Nephron progenitor cell (in vitro differentiated cells): ENCODE data around the gene CREB1.

ENCODE experiments used
- DNase-seq: peaks from one replicate; pipeline ENCODE4 v3.0.0; 2021
- H3K27ac Mint-ChIP-seq: 2 replicates; pipeline ENCODE4 v1.8.0; 2021; ENCODE audit warnings: mild to moderate bottlenecking, moderate library complexity, mixed read lengths
- H3K27me3 Mint-ChIP-seq: 2 replicates; pipeline ENCODE4 v1.8.0; 2021; ENCODE audit warnings: mild to moderate bottlenecking, low read depth, mixed read lengths; ENCODE audit not compliant: poor library complexity
- H3K36me3 Mint-ChIP-seq: 2 replicates; pipeline ENCODE4 v1.8.0; 2021; ENCODE audit warnings: low read depth, mixed read lengths
- H3K4me1 Mint-ChIP-seq: 2 replicates; pipeline ENCODE4 v1.8.0; 2021; ENCODE audit warnings: mixed read lengths
- H3K4me3 Mint-ChIP-seq: 2 replicates; pipeline ENCODE4 v1.8.0; 2021; ENCODE audit warnings: mild to moderate bottlenecking, moderate library complexity, mixed read lengths
- H3K9me3 Mint-ChIP-seq: 2 replicates; pipeline ENCODE4 v1.8.0; 2021; ENCODE audit warnings: mild to moderate bottlenecking, moderate library complexity, mixed read lengths
- TF ChIP-seq, protein P1 (sequence below): fragments of 200-600 bp; sonication (generic); IDR thresholded peaks from 2 replicates; pipeline ENCODE4 v1.5.0; 2021; ENCODE audit warnings: antibody characterized with exemption

Gene CREB1

DNA sequence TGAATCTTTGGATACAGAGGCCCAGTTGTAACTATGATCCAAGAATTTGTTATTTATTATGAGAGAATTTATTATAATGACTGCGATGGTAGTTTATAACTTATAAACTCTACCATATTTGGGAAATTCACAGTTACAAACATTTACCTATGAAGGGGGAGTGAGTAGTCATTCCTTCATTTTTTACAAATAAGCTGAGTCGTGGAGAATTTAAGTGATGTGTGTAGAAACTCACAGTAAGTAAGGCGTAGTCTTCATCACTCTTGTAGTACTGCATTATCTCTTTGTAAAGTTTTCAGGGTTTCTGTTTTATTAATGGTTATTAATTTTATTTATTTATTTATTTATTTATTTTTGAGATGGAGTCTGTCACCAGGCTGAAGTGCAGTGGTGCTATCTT lies 13.5 kb downstream of the CREB1 start:
- Mint-ChIP-seq H3K27me3 (no peaks in the 10 kb centered on the region), H3K4me1 (peaks cover 3% of the 10 kb centered on the region), H3K9me3 (peaks cover 20% of the 10 kb centered on the region), H3K36me3 (peaks cover 73% of the 10 kb centered on the region), H3K4me3 (no peak overlapping the region), H3K27ac (no peak overlapping the region)
- no peak for DNase-seq
- TF ChIP-seq, protein P1, sequence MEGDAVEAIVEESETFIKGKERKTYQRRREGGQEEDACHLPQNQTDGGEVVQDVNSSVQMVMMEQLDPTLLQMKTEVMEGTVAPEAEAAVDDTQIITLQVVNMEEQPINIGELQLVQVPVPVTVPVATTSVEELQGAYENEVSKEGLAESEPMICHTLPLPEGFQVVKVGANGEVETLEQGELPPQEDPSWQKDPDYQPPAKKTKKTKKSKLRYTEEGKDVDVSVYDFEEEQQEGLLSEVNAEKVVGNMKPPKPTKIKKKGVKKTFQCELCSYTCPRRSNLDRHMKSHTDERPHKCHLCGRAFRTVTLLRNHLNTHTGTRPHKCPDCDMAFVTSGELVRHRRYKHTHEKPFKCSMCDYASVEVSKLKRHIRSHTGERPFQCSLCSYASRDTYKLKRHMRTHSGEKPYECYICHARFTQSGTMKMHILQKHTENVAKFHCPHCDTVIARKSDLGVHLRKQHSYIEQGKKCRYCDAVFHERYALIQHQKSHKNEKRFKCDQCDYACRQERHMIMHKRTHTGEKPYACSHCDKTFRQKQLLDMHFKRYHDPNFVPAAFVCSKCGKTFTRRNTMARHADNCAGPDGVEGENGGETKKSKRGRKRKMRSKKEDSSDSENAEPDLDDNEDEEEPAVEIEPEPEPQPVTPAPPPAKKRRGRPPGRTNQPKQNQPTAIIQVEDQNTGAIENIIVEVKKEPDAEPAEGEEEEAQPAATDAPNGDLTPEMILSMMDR = no peak

DNA sequence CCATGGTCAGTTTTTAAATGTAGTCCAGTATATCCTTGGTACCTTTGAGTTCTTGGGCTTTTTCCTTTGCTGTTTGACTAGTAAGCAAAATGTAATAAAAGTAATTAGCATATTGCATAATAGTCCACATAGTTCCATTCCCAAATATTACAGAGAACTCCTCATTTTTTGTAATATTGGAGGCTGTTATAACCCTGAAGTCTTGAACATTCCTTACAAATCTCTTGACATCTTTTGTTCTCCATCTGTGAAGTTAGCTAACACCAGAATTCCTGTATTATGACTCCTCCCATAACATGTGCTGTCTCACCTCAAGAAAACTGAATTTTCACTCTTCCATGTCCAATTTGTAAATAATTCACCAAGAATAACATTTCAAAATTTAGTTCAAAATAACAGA lies 17.1 kb downstream of the CREB1 start:
- Mint-ChIP-seq H3K4me1 (peaks cover 9% of the 10 kb centered on the region), H3K9me3 (peaks cover 20% of the 10 kb centered on the region), H3K36me3 (peaks cover 56% of the 10 kb centered on the region), H3K27ac (no peak overlapping the region), H3K27me3 (no peaks in the 10 kb centered on the region), H3K4me3 (no peak overlapping the region)
- TF ChIP-seq, protein P1 = no peak
- no peak for DNase-seq

DNA sequence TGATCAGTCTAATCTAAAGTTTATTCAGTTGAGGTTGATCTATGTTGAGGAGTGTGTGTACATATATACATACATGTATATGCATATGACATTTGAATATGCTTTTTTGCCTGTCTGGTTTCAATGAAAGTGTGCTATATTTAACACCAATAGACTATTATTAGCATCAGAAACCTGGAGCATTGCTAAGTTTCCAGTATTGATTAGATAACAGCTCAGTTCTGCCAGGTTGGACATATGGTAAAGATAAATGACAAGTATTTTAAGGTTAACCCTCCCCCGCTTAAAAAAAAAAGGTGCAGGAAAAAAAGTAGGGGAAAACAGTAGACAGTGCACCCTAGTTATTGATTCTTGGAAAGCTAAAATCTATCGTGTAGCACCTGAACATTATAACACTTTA lies 19.4 kb downstream of the CREB1 start:
- DNase-seq = no peak
- Mint-ChIP-seq H3K4me1 (peaks cover 12% of the 10 kb centered on the region), H3K27me3 (no peaks in the 10 kb centered on the region), H3K4me3 (no peak overlapping the region), H3K27ac (peak overlapping the region; percentile 77), H3K36me3 (peaks cover 40% of the 10 kb centered on the region), H3K9me3 (peaks cover 15% of the 10 kb centered on the region)
- TF ChIP-seq, protein P1 = no peak

DNA sequence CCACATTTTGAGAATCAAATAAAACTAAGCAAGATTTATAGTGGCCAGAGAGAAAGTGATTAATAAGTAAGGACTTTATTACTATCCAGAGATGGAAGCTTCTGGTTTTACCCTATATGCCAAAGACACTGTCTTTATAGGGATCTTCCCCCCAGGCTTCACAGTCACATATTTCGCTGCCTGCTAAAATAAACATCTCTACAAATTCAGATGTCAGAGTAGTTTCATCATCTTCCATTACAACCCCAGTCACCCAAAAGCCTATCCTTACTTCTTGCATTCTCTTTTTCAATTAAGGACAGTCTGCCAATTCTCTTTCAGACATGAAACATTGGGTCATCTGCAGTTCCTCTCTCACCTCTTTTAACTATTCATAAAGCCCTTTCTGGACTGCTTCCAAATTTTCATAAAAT lies 28.3 kb downstream of the CREB1 start:
- Mint-ChIP-seq H3K27ac (peak overlapping the region; percentile 32), H3K4me1 (peaks cover 18% of the 10 kb centered on the region), H3K27me3 (no peaks in the 10 kb centered on the region), H3K9me3 (no peaks in the 10 kb centered on the region), H3K4me3 (no peak overlapping the region), H3K36me3 (peaks cover 58% of the 10 kb centered on the region)
- DNase-seq = no peak
- TF ChIP-seq, protein P1 = no peak

DNA sequence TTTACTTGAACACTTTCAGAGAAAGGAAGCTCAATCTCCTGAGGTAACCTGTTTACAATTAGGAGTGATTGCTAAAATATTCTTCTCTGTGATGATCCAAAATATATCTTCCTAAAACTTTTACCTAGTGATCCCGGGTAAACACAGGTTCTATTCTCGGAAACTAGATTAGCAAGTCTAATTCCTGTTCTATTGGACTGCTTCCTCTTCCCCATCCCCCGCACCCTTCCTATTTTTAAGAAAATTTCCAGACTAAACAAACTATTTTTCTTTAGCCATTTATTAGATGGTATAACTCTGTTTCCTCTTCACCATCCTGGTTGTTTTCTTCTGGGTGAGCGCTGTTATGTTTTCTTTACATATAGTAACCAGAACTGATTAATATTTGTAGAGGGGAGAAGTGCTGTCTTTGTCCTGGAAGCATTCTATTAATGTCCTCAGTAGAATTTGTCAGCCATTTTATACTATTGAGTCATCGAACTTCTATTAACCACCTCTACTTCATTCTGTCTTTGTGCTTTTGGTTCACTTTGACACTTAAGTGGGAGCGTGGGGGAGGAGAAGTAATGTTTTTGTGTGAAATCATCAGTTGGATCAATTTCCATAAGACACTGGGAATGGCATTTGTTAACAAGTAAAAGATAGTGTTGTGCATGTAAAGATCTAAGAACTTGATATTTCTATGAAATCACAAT lies 31.8 kb downstream of the CREB1 start:
- Mint-ChIP-seq H3K27me3 (no peaks in the 10 kb centered on the region), H3K36me3 (peaks cover 61% of the 10 kb centered on the region), H3K4me3 (no peak overlapping the region), H3K27ac (peak overlapping the region; percentile 44), H3K9me3 (no peaks in the 10 kb centered on the region), H3K4me1 (peaks cover 8% of the 10 kb centered on the region)
- TF ChIP-seq, protein P1 = no peak
- DNase-seq = no peak
